AG08395 (cell line): ENCODE results near the gene EVC.
A peak's percentile ranks its signal among the peaks of the same experiment; 100 is the strongest.
"Not testable (repeated sequence)": the region's sequence is repeated elsewhere in the genome, so short reads cannot be mapped to it uniquely, and the experiment has no call there.

ENCODE experiments used
- DNase-seq: peaks from one replicate; pipeline ENCODE4 v3.0.0; 2012; ENCODE audit warnings: mixed read lengths, low spot score

Gene EVC

DNA sequence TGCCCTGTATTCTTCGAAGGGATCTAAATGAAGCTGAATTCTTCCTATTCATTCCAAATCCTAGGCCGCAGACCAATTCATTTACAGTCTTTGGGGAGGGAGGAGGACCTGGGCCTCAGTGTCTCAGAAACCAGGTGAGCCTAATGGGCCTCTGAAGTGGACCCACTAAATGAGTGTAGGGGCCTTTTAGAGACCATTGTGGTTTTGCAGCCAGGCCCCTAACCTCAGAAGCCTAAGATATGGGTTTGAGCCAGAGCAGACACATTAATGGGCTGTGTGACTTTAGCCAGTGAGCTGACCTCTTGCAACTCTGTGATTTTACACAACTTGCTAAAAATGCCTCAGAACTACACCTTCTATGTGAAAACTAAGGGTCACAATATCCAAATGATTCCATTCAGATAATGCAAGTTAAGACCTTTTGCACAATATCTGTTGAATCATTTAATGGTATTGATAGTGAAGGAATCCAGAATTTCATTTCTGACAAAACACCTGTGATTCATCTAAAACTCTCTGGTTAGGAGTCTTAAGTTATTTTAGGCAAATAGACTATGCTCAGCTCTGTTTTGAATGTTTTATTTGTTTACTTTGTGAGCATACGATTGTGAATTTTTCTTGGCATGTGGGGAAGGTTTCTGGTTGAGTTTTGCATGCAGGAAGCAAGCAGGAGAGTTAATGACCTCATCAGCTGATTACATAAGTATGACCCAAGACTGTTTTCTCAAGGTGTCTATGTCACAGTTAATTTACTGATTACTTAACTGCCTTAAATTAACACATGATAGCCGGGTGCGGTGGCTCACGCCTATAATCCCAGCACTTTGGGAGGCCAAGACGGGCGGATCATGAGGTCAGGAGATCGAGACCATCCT is 75.0 kb downstream of the EVC start:
- DNase-seq, result peak; percentile 38

DNA sequence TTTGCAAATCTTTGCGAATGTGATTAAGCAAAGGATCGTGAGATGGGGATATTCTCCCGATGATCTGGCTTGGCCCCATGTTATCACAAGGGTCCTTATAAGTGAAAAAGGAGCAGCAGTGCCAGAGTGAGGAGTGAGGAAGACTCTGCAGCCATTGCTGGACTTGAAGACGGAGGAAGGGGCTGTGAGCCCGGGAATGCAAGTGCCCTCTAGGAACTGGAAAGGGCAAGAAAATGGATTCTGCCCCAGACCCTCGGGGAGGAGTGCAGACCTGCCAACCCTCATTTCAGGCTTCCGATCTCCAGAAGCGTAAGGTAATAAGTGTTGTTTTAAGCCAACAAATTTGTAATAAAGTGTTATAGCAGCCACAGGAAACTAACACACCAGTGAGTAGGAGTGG is 76.3 kb downstream of the EVC start:
- no peak for DNase-seq

DNA sequence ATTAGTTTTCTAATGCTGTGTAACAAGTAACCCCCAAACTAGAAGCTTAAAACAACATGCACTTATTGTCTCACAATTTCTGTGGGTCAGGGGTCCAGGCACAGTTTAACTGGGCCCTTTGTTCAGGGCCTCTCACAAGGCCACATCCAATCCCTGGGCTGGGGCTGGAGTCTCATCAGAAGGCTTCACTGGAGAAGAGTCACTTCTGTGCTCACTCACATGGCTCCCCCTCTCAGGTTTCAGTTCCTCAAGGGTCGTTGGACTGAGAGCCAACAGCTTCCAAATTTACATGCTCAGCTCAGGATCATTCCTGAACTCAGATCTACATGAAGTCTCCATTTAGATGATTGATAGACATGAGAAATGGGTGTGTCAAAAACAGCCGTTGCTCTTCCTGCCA is 77.1 kb downstream of the EVC start:
- no peak for DNase-seq

DNA sequence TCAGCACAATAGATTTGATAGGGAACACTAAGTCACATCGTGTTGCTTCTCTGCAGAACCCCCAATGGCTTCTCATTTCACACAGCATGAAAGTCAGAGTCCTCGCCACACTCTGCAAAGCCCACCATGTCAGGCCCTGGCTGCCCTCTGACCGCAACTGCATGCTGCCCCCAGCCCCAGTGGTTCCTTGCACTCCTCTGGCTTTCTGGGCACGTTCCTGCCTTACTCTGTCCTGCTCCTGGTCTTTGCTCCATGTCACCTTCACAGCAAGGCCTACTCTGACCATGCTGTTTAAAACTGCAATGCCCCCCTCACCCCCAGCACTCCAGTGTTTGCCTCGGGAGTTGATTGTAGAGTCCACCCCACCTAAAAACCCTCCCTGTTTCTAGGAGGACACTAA is 78.1 kb downstream of the EVC start:
- DNase-seq, result no peak

DNA sequence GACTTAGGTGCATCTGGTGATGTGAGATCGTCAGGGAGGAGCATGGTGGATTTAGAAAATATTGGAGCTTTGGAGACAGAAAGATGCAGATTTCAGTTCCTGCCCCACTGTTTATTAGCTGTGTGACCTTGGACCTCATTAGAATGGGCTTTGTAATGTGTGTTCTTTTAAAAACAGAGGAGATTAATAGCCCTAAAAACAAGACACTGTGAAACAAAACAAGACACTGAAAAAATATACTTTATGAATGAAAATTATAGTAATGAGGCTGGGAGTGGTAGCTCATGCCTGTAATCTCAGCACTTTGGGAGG is 79.5 kb downstream of the EVC start:
- no peak for DNase-seq

DNA sequence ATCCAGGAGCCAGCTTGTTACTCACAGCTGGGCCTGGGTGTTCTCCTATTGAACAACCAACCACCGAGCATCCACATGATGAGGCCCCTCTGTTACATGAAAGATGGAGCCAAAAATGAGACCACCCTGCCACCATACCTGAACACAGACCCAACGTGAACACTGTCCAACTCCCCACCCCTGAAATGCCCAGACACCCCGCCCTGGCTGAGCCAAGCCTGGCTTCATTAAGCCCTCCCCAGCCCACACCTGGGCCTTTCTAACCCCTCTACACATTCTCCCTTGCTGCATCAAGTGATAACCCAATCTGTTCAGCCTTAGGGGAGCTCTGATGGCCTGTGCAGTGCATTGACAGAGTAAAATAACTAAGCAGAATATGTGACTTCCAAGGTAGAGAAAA is 80.7 kb downstream of the EVC start:
- no peak for DNase-seq

DNA sequence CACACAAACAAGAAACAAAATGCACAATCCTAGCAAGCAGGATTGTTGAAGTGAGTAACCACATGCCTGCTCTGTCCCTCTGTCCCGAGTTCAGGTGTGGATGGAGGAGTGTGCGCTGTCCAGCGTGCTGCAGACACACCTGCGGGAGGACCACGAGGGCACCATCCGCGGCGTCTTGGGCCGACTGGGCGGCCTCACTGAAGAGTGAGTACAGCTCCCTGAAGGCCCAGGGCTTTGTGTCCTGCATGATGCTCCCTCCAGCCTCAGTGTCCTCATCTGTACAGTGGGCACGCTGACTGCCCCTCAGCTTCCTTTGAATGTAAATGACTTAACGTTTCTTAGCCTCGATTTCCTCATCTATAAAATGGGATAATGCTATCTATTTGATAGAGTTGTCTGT is 82.5 kb downstream of the EVC start:
- no peak for DNase-seq

DNA sequence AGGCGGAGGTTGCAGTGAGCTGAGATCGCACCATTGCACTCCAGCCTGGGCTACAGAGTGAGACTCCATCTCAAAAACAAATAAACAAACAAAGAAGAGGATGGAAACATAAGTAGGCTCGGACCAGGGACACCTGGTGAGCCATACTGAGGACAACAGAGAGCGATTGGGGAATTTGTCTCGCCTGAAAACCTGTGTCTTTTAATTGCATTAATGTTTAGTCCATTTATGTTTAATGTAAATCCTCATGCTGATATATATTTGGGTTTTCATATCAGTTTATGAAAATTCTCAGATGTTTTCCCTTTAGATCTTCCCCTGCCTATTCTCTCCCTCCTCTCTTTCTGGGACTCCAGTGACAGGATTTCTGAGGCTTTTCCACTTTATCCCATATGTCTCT is 84.6 kb downstream of the EVC start:
- no peak for DNase-seq

DNA sequence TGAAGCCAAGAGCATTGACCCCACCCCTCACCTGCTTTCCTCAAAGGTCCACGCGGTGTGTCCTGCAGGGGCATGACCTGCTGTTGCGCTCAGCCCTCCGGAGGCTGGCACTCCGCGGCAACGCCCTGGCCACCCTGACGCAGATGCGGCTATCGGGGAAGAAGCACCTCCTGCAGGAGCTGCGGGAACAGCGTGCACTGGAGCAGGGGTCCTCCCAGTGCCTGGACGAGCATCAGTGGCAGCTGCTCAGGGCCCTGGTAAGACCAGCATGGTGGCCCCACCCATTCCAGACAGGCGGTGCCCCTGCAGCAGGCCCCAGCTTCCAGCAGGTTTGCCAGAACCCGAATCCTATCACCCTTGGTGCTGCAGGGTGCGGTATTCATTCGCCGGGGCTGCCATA is 86.0 kb downstream of the EVC start:
- DNase-seq, result no peak

DNA sequence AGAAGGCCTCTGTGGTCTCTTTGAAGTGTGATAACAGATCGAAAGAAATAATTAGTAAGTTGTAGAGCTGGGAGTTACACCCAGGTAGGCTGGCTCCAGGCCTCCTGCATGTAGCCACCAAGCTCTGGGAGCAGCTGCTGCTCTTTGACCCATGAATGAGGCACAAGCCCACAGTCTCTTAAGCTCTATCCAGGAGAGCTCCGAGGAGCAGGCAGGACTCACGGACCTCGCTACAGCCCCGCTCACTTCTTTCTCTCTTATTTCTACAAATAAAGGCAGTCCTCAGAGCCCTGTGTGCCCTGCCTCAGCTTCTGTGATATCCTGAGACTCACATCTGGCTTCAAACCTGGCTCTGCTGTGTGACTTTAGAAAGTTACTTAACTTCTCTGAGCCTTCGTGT is 86.9 kb downstream of the EVC start:
- no peak for DNase-seq

DNA sequence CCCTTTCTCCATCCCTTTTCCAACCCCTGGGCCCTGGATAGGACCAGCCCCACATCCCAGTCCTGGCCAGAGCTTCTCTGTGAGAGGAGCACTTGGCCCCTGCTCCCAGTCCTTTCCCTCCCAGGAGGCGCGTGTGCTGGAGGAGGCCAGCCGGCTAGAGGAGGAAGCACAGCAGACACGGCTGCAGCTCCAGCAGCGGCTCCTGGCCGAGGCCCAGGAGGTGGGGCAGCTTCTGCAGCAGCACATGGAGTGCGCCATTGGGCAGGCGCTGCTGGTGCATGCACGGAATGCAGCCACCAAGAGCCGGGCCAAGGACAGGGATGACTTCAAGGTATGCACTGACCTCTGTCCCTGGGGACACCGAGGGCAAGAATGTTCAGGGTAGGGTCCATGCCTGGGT is 87.5 kb downstream of the EVC start:
- peak; percentile 74 for DNase-seq

DNA sequence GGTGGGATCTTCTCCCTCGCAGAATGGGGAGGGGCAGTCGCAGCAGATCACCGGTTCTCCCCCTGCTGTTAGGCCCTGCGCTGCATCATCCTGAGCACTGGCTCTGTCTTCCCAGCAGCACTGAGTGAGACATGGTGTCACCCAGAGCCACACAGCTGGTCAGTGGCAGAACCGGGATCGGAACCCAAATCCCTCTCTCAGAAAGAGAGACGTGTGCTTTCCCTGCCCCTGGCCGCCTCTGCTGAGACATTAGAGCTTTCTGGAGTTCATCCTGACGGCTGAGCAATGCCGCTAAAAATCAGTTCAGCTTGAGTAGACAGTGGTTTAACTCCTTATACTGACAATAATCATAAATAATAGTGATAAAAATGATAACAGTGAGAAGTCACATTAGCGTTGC is 87.9 kb downstream of the EVC start:
- DNase-seq, result no peak

DNA sequence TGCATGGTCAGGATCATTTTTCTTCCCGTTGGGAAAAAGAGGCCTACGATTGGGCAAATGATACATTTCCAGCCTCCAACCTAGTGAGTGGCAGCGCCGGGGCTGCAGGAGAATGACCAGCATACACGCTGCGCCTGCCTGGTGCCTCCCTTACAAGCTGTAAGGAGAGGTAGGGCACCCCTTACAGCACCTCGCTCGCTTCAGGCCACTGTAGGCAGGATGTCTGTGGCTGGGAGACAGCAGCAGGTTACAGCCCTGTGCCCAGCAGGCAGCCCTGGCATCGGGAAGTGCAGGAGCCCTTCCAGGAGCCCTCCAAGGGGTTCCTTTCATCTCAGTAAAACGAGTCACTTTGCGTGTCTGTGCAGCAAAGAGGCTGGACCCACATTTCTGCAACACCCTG is 88.4 kb downstream of the EVC start:
- no peak for DNase-seq

DNA sequence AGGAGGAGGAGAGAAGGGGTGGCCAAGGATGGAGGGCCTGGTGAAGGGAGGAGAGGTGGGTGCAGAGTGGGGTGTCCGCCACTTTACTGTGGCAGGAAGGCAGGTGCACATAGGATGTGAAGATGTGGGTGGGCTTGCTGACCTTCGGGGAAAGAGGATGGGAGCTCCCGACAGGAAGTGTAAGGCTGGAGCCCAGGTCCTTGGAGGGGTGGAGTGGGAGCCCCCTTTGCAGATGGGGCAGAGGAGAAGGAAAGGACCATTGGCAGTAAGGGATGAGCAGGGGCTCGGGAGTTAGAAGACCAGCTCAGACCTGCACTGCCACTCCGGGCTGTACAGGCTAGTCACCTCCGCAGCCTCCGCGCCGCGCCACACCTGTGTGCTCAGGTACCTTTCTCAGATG is 89.5 kb downstream of the EVC start:
- no peak for DNase-seq

DNA sequence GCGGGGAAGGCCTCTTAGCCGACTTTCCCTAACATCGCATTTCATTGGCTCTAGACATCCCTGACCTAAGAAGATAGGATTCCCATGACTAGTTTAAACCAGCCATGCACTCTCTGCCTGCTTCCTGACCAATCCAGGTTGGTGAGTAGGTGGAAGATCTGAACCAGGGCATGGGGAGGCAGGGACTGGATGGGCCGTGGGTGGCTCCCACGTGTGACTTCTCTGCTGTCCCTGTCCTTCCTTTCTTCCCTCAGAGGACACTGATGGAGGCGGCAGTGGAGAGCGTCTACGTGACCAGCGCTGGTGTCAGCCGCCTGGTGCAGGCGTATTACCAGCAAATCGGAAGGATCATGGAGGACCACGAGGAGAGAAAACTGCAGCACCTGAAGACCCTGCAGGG is 90.7 kb downstream of the EVC start:
- no peak for DNase-seq

DNA sequence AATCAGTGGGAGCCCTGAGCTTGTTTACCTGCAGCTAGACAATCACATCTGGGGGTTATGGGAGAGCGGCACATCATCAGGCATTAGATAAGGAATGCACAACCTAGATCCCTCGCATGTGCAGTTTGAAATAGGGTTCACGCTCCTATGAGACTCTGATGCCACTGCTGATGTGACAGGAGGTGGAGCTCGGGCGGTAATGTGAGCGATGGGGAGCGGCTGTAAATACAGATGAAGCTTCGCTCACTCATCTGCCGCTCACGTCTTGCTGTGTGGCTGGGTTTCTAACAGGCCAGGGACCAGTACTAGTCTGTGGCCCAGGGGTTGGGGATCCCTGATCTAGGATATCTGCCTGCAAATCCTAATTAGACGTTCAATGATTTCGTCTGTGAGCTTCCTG is 91.6 kb downstream of the EVC start:
- no peak for DNase-seq

DNA sequence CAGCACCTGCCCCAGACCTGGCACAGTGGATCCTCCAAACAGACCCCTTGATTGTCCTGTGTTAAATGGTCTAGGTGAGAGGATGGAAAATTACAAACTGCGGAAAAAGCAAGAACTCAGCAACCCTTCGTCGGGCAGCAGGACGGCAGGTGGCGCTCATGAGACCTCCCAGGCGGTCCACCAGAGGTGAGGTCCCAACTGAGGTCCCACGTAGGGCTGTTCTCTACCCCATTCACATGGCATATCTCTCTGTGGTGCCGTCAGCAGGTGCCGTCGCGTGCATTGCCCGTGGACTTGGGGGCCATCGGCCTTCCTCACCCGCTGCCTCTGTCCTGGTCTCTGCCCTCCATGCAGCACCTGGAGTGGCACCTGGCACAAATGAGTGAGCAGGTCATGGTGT is 93.7 kb downstream of the EVC start:
- no peak for DNase-seq

DNA sequence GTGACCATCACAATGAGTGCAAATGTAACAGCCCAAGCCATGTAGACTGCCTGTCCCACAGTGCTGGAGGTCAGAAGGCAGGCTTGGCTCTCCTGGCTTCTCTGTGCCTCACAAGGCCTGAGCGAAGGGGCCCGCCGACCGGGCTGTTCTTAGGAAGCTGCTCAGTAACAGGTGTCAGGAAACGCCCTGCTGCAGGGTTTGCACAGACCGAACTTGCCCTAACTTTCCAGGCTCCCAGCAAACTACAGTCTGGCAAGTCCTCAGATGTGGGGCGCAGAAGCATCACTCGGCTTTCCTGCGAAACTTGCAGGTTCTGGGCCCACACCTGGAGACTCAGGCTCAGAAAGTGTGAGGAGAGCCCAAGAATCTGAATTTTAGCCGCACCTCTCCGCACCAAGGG is 94.3 kb downstream of the EVC start:
- no peak for DNase-seq

DNA sequence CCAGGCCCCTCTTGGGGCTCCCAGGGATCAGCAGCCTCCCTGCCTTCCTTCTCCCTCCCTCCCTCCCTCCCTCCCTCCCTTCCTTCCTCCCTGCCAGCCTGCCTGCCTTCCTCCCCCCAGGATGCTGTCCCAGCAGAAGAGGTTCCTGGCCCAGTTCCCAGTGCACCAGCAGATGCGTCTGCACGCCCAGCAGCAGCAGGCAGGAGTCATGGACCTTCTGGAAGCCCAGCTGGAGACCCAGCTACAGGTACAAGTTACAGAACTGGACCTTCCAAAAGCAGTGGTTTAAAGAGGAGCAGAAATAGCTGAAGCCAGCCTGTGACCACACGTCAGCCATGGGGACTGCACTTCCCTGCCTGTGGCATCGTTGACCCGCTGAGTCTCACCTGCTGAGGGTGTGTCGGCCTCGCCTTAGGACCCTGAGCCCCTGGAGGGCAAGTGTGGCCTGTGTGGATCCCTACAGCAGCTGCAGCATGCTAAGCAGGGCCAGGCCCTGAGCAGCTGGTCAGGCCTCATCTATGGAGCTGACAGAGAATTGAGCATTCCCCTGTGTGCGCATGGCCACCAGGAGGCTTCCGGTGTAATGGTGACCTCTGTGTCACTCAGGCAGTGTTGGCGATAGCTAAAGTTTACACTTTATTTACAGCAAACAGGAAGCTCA is 97.2 kb downstream of the EVC start:
- DNase-seq, result peak; percentile 24

DNA sequence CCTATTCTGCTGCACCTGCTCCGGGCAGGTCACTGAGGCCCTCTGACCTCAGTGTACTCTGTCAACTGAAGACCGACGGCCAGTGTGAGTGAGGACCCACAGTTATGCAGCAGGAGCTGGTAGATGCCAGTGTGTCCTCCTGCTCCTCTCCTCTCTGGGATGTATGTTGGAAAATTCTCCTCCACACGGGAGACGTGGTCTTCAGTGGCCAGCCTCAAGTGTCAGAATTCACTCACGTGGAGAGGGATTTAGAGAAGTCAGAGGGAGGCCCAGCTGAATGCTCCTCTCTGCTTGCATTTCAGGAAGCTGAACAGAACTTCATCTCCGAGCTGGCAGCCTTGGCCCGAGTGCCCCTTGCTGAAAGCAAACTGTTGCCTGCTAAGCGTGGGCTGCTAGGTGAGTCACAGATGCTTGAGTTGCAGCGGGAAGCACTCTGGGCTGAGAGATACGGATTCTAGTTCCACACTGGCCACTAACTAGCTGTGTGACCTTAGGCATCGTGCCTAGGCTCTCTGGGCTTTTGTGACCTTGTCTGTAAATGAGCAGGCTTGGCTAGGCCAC is 98.3 kb downstream of the EVC start:
- DNase-seq, result no peak

DNA sequence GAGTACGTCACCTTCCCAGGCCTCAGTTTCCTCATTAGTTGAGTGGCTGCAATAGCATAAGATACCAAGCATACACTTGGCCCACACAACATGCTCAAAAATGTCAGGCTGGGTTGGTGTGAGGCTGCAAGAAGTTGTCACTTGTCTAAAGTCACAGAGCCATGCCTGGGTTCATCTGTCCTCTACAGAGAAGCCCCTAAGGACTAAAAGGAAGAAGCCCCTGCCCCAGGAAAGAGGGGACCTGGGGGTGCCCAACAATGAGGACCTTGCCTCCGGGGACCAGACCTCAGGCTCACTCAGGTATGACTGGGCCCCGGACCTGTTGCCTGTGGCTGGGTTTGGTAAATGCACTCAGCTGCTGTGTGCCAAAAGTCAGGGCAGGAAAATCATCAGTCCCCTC is 99.2 kb downstream of the EVC start:
- DNase-seq, result no peak

DNA sequence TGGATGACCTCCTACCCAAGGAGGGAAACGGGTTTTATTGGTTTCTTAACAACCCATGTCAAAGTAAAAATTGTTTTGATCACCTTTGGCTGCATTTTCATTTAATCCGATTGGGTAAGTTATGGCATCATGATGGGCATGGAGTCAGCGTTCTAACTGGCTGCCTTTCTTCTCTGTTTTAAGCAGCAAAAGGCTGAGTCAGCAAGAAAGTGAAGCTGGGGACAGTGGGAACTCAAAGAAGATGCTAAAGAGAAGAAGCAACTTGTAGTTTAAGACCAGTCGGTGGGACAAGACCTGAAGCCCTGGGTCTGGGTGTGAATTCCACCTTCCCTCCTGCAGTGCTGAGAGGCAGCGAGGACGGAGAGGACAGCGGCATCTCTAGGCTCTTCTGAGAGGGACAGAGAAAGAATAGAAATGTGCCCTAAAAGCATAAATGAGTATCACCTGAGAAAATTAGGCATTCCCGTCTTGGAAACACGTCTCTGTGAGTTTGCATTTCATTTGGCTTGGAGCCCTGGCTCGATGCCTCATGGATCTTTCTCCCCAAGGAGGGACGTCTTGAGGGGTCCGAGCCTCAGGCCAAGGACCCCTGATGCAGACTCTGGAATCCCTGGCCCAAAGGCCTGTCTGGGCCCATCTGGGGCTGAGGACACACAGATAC is 99.9 kb downstream of the EVC start:
- DNase-seq, result no peak

DNA sequence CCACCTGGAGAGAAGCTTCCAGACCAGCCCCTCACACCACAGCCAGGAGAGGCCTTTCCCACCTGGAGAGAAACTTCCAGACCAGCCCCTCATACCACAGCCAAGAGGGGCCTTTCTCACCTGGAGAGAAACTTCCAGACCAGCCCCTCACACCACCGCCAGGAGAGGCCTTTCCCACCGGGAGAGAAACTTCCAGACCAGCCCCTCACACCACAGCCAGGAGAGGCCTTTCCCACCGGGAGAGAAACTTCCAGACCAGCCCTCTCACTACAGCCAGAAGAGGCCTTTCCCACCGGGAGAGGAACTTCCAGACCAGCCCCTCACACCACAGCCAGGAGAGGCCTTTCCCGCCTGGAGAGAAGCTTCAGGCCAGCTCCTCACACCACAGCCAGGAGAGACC is 101.1 kb downstream of the EVC start:
- DNase-seq, result not testable (repeated sequence)
